SH-SY5Y (cell line): ENCODE data around the gene ACP3.

Source experiments
- GATA2 ChIP-seq: IDR thresholded peaks from 2 replicates; pipeline ENCODE4 v1.6.1; 2011; ENCODE audit warnings: mild to moderate bottlenecking, low read depth, low read length
- GATA3 ChIP-seq: IDR thresholded peaks from 2 replicates; pipeline ENCODE4 v1.6.1; 2011; ENCODE audit warnings: low read depth, mild to moderate bottlenecking, low read length, moderate library complexity

DNA sequence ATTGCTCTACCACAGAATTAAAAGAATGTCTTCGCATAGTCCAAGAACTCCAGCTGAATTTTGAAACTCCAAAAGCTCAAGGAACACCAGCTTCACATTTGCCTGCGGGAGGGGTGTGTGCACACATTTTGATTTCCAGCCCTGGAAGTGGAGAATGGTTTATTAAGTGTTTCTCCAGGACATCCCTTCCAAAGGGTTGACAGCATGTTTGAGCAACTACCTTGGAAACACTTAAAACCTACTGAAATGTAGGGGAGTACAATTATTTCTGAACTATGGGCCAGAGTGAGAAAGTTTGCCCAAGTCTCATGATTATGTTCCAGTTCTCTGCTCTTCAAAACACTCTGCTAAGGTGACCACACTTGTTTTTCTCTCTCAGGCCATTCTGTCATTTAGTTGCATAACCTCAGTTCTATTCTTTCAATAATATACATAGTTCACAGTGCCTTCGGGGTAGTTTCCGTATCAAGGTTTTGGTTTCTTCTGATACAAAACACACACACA, 7.9 kb downstream of the ACP3 start:
- TF ChIP-seq GATA2 = no peak
- TF ChIP-seq GATA3 = no peak
